ENCODE data around the gene SYNGR1. TPM values are rescaled to one million over a fixed set of nuclear protein-coding genes. Genes with fewer than 3 reads are reported as not detected.

SYNGR1 gene
- total and polyA plus RNA-seq, 8 donors = 0.45 to 18.1 (median 6.4) TPM

- intact Hi-C loops (cut with DNase I; ENCODE audit: low total_unique reads) = loop anchor here (5.0 kb wide), 2 partner anchors 76 to 141 kb away; no protein-coding TSS in a partner anchor
- Histone ChIP-seq H3K36me3 (peaks cover 66 to 71% (median 70%) of the 10 kb centered on the region in 4 donors), H3K4me3 (no peak overlapping the region), H3K27ac (peak overlapping the region in 1 of 5 donors; percentile 25), H3K9me3 (no peaks in the 10 kb centered on the region), H3K27me3 (no peaks in the 10 kb centered on the region), H3K4me1 (peaks cover 31 to 99% (median 66%) of the 10 kb centered on the region in 4 donors)
- TF ChIP-seq POLR2A (IDR thresholded peaks at IDR 0.05) = no peak
- no peak for TF ChIP-seq EP300 (IDR thresholded peaks at IDR 0.05)
- TF ChIP-seq POLR2AphosphoS5 (IDR thresholded peaks at IDR 0.05) = no peak
- TF ChIP-seq, protein P1, sequence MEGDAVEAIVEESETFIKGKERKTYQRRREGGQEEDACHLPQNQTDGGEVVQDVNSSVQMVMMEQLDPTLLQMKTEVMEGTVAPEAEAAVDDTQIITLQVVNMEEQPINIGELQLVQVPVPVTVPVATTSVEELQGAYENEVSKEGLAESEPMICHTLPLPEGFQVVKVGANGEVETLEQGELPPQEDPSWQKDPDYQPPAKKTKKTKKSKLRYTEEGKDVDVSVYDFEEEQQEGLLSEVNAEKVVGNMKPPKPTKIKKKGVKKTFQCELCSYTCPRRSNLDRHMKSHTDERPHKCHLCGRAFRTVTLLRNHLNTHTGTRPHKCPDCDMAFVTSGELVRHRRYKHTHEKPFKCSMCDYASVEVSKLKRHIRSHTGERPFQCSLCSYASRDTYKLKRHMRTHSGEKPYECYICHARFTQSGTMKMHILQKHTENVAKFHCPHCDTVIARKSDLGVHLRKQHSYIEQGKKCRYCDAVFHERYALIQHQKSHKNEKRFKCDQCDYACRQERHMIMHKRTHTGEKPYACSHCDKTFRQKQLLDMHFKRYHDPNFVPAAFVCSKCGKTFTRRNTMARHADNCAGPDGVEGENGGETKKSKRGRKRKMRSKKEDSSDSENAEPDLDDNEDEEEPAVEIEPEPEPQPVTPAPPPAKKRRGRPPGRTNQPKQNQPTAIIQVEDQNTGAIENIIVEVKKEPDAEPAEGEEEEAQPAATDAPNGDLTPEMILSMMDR (IDR thresholded peaks at IDR 0.05) = no peak
- DNase-seq = no peak
- WGBS, 5 donors = 80 to 85% (median 84%) methylated on average over 10 to 20 of the region's 20 CpGs
These were observed 36.4 kb upstream of the SYNGR1 start for GRCh38 chr22:39313258-39314001.

DNA sequence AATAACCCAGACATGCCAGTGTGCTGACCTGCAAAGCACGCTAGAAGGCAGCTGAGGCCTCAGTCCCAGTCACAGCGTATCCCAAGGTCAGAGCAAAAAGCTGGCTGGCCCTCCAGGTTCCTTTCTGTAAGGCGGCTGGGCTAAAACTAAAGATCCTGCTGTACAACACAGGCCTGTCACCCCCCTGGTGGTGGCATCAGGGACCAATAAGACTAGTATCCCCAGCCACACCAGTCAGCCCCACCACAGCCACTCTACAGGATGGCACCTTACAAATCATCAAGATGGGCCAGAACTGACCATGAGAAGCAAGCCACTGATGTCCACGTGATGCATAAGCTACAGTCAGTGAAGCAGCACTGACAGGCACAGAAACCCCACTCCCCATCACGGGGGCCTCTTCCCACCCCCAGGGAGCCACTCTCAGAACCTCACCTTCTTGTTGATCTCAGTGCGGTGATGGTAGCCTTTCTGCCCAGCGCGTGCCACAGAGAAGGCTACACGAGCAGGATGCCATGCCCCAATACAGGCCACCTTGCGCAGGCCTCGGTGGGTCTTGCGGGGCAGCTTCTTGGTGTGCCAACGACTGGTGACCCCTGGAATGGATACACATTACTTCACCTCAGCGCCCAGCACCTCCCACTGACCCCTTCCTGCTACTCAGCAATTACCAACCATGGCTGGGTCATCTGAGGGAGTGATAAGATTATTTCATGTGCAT, 35.4 kb upstream of the SYNGR1 start:
- no peaks in the 10 kb centered on the region for H3K9me3 ChIP-seq
- H3K36me3 ChIP-seq = peaks cover 66 to 71% (median 70%) of the 10 kb centered on the region in 4 donors
- intact Hi-C loops (cut with DNase I; ENCODE audit: low total_unique reads) = loop anchor here (5.0 kb wide), 2 partner anchors 77 to 142 kb away; no protein-coding TSS in a partner anchor
- peaks cover 31 to 90% (median 61%) of the 10 kb centered on the region in 4 donors for H3K4me1 ChIP-seq
- peak overlapping the region in 1 of 4 donors; percentile 73 for H3K4me3 ChIP-seq
- no peaks in the 10 kb centered on the region for H3K27me3 ChIP-seq
- TF ChIP-seq EP300 (IDR thresholded peaks at IDR 0.05) (no peak), POLR2AphosphoS5 (IDR thresholded peaks at IDR 0.05) (no peak)
- TF ChIP-seq, protein P1 (IDR thresholded peaks at IDR 0.05) = no peak
- WGBS, 5 donors = 73 to 83% (median 81%) methylated on average over 14 of the region's 14 CpGs
- H3K27ac ChIP-seq = peak overlapping the region in 2 of 5 donors; percentile 25 to 98
- DNase-seq = no peak

DNA sequence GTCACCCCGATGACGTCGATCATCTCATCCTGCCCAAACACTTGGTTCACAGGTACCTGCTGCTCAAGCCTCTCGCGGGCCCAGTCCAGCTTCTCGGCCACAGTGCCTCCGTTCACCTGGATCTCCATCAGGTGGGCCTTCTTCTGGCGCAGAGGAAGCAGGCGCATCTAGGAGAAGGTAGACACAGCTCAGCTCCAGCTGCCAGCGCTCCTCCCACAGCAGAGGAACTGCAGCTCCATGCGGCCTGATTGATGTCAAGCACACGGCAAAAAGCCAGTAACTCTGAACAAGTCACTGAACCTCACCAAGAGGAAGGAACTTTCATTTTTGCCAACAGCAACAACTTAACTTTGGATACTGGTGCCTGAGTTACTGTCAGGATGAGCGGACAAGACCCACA, 34.4 kb upstream of the SYNGR1 start:
- no peak for DNase-seq
- peak overlapping the region in 4 of 5 donors; percentile 56 to 98 (median 78) for H3K27ac ChIP-seq
- WGBS, 5 donors = 68 to 80% (median 79%) methylated on average over 11 to 13 of the region's 13 CpGs
- H3K36me3 ChIP-seq = peaks cover 66 to 71% (median 70%) of the 10 kb centered on the region in 4 donors
- intact Hi-C loops (cut with DNase I; ENCODE audit: low total_unique reads) = no loop called here
- H3K4me3 ChIP-seq = peak overlapping the region in 2 of 4 donors; percentile 70 to 73
- H3K27me3 ChIP-seq = no peaks in the 10 kb centered on the region
- no peak for TF ChIP-seq EP300 (IDR thresholded peaks at IDR 0.05)
- no peak for TF ChIP-seq POLR2AphosphoS5 (IDR thresholded peaks at IDR 0.05)
- TF ChIP-seq POLR2A (IDR thresholded peaks at IDR 0.05) = no peak
- TF ChIP-seq, protein P1 (IDR thresholded peaks at IDR 0.05) = no peak
- peaks cover 31 to 82% (median 58%) of the 10 kb centered on the region in 4 donors for H3K4me1 ChIP-seq
- H3K9me3 ChIP-seq = no peaks in the 10 kb centered on the region

GRCh38 chr22:39316440-39317083, 33.2 kb upstream of the SYNGR1 start:
- H3K27me3 ChIP-seq = no peaks in the 10 kb centered on the region
- peak overlapping the region; percentile 9 to 86 (median 72) for H3K4me3 ChIP-seq
- DNase-seq = peak; percentile 79 to 94
- WGBS, 5 donors = 25 to 37% (median 35%) methylated on average over 17 of the region's 17 CpGs
- no peaks in the 10 kb centered on the region for H3K9me3 ChIP-seq
- peak overlapping the region; percentile 56 to 99 (median 98) for H3K27ac ChIP-seq
- peaks cover 64 to 68% (median 67%) of the 10 kb centered on the region in 4 donors for H3K36me3 ChIP-seq
- intact Hi-C loops (cut with DNase I; ENCODE audit: low total_unique reads) = no loop called here
- peaks cover 31 to 73% (median 56%) of the 10 kb centered on the region in 4 donors for H3K4me1 ChIP-seq
- TF ChIP-seq EP300 (IDR thresholded peaks at IDR 0.05) (no peak), POLR2AphosphoS5 (IDR thresholded peaks at IDR 0.05) (peak; percentile 33 to 90 (median 41))
- TF ChIP-seq, protein P1 (IDR thresholded peaks at IDR 0.05) = peak in 5 of 7 experiments; percentile 77 to 85 (median 82)

Data from stomach (tissue), 9 donors.